ENCODE data around the gene PRRG3.

- no peak for TF ChIP-seq CTCF (IDR thresholded peaks at IDR 0.05)
- TF ChIP-seq EP300 (IDR thresholded peaks at IDR 0.05): no peak
Measured at GRCh38 chrX:151725338-151725614, 30.0 kb downstream of the PRRG3 start.
